ENCODE measurements around the gene FAM162A. TPM values are rescaled to one million over a fixed set of nuclear protein-coding genes. Genes with fewer than 3 reads are reported as not detected.
A peak's percentile ranks its signal among the peaks of the same experiment; 100 is the strongest.

Gene FAM162A
- total and polyA plus RNA-seq, 9 of the 15 experiments (the other 6 are each of a cell fraction or from before 2014, with no cell fraction given), result 37.5 to 211 (median 101) TPM

GRCh38 chr3:122458992-122459391 lies 75.0 kb downstream of the FAM162A start:
- POLR2A ChIA-PET, result no interaction called here
- Histone ChIP-seq H3K9me1 (ENCODE audit: control insufficient read depth, insufficient read depth, low read length) (no peaks in the 10 kb centered on the region), H3K36me3 (ENCODE audit: control insufficient read depth, insufficient read depth, low read length) (peaks cover 79% of the 10 kb centered on the region), H4K20me1 (replicated peaks; ENCODE audit: control insufficient read depth, insufficient read depth, low read length) (no peaks in the 10 kb centered on the region), H3K4me2 (ENCODE audit: insufficient read depth, low read length) (no peak overlapping the region), H3K9ac (ENCODE audit: insufficient read depth in 1 of 2, low read depth in 2 of 2, low read length in 2 of 2) (no peak overlapping the region), H3K4me1 (replicated peaks in 1 of 2; ENCODE audit: control insufficient read depth in 2 of 2, insufficient read depth in 2 of 2, low read length in 2 of 2) (no peaks in the 10 kb centered on the region), H2AFZ (ENCODE audit: low read depth, low read length) (no peak overlapping the region), H3K4me3 (no peak overlapping the region), H3K79me2 (ENCODE audit: control insufficient read depth, insufficient read depth, low read length) (no peaks in the 10 kb centered on the region), H3K27me3 (ENCODE audit: control insufficient read depth in 2 of 2, insufficient read depth in 2 of 2, low read length in 2 of 2) (no peaks in the 10 kb centered on the region), H3K9me3 (replicated peaks; ENCODE audit: control insufficient read depth, insufficient read depth, low read depth, low read length) (no peaks in the 10 kb centered on the region), H3K27ac (ENCODE audit: extremely low read depth, low read depth, low read length) (no peak overlapping the region)
- WGBS (ENCODE audit: insufficient coverage, low coverage, missing lambda C conversion rate), result 47% methylated on average over 3 of the region's 4 CpGs
- CTCF ChIA-PET (ENCODE audit: low intra/inter-chr PET ratio), result interaction anchor here (1.2 kb wide), 1 partner anchor 220 kb away, joined by 4 read pairs; no protein-coding TSS in a partner anchor
- ATAC-seq, result no peak
- TF ChIP-seq RAD21 (CRISPR knock-in tag; conservative IDR thresholded peaks at IDR 0.05 in 1 of 2, IDR thresholded peaks at IDR 0.05 in 1 of 2) (peak; percentile 32 to 62; a peak in 3 of 4 replicates), HNRNPLL (IDR thresholded peaks at IDR 0.05; ENCODE audit: low read depth, low read length, poor library complexity, severe bottlenecking) (no peak)
- TF ChIP-seq, protein P1, sequence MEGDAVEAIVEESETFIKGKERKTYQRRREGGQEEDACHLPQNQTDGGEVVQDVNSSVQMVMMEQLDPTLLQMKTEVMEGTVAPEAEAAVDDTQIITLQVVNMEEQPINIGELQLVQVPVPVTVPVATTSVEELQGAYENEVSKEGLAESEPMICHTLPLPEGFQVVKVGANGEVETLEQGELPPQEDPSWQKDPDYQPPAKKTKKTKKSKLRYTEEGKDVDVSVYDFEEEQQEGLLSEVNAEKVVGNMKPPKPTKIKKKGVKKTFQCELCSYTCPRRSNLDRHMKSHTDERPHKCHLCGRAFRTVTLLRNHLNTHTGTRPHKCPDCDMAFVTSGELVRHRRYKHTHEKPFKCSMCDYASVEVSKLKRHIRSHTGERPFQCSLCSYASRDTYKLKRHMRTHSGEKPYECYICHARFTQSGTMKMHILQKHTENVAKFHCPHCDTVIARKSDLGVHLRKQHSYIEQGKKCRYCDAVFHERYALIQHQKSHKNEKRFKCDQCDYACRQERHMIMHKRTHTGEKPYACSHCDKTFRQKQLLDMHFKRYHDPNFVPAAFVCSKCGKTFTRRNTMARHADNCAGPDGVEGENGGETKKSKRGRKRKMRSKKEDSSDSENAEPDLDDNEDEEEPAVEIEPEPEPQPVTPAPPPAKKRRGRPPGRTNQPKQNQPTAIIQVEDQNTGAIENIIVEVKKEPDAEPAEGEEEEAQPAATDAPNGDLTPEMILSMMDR (IDR thresholded peaks at IDR 0.05 in 2 of 3, conservative IDR thresholded peaks at IDR 0.05 in 1 of 3; ENCODE audit: insufficient read depth in 2 of 3, low read depth in 1 of 3, low read length in 3 of 3), result peak in 2 of 3 experiments; percentile 22 to 55; a peak in 3 of 6 replicates
- no TSS peak for BruUV-seq (replicated peaks)
- no peak for FAIRE-seq
- DNase-seq (ENCODE audit: extremely low read depth in 1 of 4, low spot score in 3 of 4), result peak in 1 of 4 experiments; percentile 15
- in situ Hi-C loops (cut with MboI) (no loop called here), intact Hi-C loops (cut with micrococcal nuclease) (loop anchor here (1.0 to 10.0 kb wide), 3 partner anchors 58 to 220 kb away; partner anchors contain the start of genes DTX3L and PARP9)

All from K562 (cell line).